ENCODE measurements around the gene ITGA7.
A peak's percentile ranks its signal among the peaks of the same experiment; 100 is the strongest.

Gene ITGA7

DNA sequence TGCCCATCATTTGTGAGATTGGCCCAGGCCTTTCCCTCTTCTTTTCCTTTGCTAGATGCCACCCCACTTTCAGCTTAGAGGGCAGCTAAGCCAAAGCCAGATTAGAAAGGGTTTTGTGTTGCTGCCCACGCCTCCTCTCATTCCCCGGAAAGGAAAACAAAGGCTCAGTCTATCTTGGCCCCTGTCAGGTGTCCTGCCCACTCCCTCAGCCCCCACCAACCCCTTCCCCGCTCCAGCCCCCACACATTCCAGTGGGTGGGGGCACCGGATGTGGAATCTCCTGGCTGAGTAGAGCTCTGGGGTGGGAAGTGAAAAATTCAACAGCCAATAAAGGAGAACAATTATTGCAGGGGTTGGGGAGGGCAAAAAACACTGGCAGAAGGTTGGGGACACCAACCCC lies 10.3 kb upstream of the ITGA7 start:
- DNase-seq: no peak

DNA sequence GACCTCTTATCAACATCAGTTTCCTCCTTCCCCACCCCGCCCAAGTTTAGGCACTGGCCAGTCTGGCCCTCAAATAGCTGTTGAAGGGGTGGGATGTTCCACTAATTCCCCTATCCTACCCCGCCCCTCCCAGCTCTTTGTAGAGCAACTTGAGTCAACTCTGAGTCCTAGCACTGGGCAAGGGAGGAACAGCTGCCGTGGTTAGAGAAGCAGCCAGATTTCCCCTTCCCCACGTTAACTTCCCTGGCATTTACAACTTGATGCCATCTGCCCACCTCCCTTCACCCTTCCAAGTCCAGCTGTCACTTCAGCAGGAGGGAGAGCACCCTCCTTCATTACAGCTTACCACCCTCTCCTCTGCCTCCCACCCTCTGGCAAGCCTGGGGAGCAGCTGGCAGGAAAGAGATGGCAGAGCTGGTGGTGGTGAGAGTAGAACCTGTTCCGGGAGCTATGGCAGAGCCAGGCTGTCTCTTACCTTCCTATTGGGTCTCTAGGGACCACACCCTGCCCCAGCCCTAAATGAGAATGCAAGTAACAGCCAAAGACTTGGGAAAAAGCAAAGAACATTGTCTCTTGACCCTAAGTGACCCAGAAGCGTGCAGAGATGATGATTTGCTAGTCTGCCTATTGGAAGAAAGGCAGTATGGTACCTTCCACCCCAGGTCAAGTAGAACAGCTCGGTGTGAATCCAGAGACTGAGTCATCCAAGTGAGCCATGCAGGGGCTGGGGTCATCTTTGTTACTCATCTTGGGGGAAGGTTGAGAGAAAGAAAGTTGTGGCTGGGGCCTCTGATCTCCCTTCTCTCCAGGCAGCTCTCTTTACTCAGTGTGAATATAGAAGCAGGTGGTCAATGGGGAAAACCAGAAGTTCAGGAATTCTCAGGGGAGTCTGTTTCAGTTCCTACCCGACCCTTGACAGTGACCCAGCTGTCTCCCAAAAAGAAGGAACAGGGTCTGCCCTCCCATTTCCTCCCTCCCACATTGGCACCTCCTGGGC lies 9.6 kb upstream of the ITGA7 start:
- DNase-seq: no peak

DNA sequence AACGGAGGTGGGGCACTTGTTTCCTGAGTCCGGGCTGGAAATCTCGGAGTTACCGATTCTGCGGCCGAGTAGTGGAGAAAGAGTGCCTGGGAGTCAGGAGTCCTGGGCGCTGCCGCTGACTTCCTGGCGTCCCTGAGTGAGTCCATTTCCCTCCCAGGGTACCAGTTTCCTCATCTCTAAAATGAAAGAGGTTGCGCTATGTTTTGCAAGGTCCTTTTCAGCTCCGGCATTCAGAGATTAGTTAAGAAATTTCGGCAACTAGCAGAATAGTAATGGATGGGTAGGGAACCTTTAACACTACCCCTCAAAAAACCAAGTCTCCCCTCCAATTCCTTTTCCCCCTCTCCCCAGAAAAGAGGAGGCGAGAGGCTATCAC lies 8.9 kb upstream of the ITGA7 start:
- DNase-seq: no peak

DNA sequence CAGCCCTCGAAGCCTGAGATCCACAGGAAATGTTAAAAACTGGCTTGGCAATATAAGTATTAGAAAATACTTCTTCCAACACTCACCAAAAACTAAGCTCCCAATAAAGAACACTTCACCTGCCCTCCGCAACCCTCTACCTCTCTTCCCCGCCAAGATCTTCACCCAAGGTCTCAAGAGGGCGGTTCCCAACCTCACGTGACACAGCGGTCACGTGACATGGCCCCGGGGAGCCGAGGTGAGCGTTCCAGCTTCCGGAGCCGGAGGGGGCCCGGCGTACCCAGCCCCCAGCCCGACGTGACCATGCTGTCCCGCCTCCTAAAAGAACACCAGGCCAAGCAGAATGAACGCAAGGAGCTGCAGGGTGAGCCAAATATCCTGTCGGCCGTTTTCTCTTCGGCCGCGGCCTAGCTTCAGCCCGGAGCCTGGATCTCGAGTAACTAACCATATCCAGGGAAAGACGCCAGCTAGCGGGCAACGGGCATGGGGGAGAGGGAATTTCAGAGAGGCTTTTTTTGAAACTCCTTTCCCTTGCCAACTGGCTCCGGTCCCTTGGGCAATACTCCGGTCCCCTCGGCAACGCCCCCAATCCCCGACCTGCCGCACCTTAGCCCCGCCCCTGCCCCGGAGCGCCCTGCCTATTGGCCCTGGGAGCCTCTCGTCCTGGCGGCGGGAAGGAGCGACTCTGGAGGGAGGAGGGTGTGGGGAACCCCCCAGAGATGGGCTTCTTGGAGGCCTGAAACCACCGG lies 8.3 kb upstream of the ITGA7 start, which contains the start of gene BLOC1S1:
Gene BLOC1S1 (plus strand): TSS at position 214 of the 749 bp plus-strand sequence. CDS start 6 bp downstream, at position 220.
- DNase-seq: peak; percentile 71 to 74

DNA sequence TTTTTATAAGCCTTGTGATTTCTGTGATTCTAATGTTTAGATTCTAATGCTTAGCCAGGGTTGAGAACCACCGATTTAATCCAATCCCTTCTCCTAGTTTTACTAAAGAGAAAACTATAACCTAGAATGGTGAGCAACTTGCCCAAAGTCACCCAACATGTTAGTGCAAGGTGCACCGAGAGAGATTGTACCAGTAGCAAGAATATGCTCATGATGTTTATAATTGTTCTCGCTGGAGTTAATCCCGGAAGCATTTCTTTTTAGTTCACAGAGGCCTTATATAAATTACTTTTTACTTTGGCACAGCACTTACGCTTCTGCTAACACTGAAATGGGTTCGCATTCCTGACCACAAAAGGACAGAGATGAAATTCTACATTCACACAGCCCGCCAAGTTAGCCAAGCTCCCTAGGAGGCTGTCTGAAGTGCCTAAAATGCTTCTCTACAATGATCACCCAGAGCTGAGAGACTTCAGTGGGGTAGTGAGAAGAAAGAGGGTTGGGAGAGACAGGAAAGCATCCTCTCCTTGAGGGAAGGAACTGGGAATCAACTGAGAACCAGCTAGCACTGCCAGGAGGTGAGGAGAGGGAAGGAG lies 7.6 kb upstream of the ITGA7 start:
- DNase-seq: no peak

DNA sequence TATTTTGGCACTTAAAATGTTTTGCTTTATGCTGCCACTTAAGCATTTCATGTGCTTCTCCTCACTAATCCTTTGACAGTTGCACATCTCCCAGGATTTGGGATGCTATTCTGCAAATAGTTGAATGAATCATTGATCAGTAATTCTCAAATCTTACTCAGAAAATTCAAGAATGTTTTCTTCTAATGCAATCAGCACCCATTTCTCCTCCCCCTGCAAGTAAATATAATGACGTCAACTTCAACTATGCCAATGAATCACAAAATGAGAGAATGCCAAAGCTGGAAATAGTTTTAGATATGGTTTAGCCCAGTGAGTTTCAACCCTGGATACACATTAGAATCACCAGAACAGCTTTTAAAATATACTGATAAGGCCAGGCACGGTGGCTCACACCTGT lies 6.0 kb upstream of the ITGA7 start:
- no peak for DNase-seq

DNA sequence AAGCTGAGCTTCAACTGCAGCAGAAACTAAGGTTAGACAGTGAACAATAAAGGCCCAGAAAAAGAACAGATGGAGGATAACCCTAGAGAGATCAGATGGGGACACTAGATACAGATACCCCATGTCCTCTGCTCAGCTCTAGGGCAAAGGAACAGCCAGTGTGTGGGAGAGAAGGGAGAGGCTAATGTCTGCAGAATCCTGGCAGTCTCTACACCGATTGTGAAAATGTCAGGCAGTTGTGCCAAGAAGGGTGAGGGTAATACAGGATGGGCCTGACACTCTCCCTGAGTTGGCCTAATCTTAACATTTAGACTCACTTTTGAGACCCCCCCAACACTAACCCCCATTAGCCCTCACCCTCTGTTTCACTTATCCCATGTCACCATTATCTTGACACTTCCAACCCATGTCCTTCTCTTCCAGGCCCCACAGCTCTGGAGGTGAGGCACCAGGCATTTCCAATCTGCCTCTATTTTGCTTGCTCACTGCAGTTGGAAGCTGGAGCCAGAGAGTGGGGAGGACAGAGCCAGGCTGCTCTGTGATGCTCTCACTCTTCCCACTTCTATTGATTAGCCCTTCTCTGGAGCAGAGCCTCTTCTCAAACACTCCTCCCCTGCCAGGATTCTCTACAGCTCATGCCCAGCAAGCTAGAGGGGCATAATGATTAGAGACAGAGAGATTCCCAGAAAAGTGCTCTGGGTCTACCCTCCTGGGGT lies 5.2 kb upstream of the ITGA7 start:
- DNase-seq: no peak

DNA sequence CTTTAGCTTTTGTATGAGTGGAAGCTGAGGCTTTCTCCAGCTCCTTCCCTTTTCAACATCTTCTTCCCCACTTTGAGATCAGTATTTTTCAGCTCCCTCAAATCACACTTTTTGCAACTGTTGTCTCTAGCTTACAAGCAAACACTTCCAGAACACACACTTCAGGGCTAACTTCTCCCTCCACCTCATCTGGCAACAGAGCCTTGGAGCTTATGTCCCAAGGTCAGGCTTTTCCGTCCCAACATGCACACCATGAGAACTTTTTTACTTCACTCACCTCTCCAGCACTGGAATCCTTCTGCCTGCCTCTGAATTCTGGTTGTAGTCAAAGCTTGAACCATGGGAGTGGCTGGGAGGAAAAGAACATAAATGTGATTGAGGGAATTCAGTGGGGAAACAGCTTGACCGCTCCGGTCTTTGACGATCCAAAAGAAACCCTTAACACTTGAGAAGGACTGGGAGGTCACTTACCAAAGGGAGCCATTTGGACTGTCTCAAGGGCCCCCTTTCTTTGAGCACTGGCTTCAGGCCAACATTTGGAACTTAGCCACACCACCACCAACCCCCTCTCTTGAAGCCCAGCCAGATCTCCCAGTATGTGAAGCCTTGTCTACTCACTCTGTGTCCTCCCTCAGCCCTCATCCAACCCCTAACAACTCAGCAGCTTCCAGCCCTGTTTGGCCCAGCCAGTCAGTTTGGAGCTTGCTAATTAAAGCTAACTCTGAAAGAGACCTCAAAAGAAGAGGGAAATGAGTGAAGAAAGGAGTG lies 4.3 kb upstream of the ITGA7 start:
- no peak for DNase-seq

DNA sequence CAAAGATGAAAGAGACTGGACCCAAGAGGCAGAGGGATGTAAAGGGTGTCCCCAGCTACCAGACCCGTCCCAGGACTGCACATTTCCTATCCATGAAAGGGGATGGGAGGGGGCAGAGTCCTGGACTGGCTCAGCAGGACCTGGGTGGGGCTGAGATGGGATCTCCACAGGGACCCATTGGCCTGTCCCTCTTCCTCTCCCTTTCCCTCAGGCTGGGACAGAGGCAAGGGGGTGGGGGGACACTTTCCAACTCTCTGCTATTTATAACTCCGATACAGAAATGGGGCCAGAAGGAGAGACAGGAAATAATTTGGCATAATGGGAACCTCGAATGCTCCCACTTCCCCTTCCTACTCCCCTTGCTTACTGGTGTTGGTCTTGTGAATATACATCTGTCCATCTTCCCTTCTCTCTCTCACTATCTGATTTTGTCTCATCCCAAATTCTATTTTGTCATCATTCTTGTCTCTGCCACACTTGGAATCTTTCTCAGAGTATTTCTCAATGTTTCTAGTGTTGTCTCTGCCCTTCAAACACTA lies 1.1 kb upstream of the ITGA7 start:
- no peak for DNase-seq

DNA sequence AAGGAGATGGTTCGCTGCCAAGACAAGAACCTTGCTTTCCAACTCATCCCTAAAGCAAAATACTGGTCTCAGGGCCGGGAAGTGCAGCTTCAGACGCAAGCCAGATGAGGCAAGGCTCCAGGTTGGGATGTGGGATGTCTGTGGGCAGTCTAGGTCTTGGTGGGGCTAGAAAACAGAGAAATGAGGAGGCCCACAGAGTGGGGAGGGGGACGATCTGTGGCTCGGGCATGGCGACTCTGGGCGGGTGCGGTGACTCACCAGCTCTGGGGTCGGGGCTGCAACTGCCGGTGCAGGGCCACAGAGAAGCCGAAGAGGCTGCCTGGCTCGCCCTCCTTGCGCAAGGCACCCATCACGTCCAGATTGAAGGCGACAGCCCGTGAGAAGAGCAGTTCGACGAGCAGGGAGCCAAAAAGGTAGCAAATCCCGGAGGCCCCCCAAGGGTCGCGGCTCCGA lies 459 bp downstream of the ITGA7 start:
- no peak for DNase-seq

DNA sequence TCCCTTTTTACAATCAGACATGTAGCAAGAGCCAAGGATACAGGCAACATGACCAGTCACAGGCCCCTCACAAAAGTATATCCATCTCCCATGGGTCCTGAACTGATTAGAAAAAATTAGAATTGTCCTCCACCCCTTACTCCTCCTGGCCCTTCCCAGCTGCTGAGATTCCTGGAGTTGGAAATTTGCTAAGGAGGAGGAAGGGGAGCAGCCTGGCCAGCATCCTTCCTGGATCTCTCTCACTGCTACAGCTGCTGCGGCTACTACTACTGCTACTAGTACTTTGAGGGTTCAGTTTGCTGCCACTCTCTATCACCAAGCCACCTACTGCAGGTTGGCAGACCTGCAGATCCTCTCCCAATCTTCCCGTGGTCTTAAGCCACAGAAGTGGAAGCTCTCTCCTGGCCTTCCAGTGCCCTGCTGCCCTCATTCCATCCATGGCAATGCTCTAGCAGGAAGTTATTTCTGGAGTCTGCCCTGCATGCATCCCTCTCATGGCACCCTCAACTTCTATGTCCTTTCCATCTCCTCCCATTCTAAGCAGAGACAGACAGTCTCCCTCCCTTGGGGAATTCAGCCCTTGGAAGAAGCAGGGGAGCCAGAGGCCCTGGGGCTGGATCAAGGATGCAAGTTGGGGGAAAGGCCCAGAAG lies 1.0 kb downstream of the ITGA7 start:
- DNase-seq: no peak

DNA sequence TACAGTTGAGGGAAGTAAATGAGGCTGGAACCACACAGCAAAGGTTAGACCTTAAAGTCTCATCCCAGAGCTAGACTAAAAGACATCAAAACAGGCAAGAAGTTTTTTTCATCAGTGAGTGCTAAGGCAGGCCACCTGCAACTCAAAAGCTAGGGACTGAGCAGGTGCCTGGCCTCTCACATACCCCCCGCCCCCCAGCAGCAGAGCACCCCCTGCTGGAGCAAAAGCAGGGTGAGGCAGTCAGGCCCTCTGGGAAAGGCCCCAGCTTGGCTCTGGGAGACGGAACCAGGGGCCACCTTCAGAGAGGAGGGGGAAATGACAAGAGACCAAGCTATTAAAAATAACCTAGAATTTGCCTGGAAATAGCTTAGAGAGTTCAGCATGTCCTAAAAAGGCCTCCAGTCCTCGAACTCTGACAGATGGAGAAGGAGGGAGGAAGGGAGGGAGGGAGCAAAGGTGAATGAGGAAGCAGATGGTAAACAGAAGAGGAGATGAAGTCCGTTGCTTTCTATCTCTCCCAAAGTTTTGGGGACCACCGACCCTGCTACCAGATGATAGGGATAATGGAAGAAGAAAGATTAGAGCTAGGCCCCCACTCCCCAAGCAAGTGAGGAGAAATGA lies 1.8 kb downstream of the ITGA7 start:
- DNase-seq: no peak

DNA sequence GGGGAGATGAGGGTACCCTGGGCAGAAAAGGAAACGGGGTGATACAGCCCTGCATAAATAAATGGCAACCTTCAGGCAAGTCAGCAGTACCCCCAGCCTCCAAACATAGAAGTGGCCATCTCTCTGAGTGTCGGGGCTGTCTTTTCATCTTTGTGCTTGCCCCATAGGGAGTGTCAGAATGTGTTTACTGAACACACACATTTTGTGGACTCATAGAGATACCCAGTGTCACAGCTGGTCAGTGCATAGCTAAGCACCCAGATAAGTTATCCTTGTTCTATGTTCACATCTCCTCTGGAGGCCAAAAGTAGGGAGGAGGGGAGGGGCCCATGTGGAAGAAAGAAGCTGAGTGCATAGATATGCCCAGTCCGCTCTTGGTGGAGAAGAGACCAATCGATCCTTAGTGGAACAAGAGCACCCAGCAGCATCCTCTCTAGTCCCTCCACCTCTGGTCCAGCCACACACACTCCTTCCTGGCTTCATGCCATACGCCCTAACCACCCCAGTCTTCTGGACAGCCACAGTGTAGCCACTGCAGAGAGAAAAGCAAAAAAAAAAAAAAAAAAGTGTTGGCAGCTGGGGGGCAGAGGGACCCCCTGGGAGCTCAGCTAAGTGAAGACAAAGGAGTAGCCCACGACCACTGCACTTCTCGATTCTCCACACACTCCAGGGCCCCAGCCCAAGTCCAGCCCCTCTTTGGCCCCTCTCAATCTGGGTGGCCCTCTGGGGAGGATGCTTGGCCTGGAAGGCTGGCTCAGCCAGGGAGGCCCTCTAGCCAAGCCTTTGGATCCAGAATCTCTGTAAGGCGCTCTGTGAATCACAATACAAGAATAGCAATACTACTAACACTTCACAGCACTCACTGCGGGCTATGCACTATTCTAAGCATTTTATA lies 2.6 kb downstream of the ITGA7 start:
- DNase-seq: no peak

DNA sequence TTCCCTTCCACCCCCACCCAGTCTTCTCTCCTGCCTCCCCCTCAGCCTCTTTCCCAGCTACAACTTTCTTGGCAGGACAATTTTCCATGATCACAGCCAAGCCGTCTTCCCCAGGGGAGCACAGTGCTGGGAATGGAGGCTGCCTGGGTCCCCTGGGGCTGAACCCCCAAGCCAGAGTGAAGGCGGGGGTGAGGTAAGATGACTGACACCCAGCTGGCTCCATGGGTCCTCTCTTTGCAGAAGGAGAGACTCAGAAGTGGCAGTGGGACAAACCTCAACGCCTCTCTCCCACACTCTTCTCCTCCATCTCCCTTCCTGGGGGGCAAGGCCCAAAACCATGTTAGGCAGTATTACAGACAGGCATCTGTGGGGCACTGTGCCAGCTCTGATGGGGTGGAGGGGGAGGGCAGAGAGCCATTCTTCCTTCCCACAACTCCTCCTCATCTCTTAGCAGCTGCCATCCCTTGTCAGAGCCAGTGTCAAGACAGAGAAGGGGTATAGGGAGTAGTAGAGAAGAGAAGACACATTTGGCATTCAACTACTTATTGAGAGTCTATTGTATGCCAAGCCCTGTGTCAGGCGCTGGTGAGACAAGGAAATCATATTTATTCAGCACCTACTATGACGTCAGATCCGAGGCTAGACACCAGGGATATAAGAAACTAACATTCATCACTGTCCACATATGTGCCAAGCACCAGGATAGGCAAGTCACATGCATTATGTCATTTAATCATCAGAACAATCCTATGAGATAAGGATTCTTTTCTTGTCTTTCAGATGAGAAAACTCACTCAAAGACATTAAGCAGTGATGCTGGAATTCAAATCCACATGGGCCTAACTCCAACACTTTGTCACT lies 3.6 kb downstream of the ITGA7 start:
- no peak for DNase-seq

DNA sequence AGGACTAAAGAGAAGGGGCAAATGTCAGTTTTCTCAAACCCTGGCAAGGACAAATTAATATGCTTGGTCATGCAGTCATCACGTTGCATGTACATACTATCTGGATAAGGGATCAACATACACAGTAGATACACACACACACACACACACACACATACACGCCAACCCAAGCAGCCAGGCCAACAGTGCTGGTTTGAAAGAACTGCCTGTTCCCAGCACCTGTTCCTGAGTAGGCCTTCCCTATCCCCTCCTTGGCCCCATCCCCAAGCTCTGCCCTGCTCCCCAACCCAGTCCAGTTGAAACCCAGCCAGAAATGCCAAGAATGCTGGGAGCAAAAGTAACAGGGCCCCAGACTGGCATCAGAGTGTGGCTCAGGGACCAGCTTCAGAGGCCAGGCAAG lies 4.4 kb downstream of the ITGA7 start:
- no peak for DNase-seq

DNA sequence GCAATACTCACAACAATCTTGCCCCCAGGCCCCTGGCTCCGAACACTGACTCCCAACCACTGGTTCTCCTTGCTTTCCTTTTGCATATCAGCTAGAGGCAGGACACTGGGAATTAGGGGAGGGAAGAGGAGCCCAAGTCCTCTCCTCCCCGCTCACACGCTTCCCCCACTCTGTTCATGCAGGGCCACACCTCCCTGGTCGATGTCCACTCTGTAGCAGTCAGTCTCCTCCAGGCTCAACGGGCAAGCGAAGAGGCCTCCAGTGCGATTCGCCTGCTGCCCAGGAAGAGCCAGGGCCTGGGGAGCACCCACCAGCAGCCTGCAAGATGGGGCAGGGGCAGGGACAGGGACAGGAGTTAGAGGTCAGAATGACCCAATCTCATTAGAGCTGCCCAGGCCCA lies 4.8 kb downstream of the ITGA7 start:
- no peak for DNase-seq

DNA sequence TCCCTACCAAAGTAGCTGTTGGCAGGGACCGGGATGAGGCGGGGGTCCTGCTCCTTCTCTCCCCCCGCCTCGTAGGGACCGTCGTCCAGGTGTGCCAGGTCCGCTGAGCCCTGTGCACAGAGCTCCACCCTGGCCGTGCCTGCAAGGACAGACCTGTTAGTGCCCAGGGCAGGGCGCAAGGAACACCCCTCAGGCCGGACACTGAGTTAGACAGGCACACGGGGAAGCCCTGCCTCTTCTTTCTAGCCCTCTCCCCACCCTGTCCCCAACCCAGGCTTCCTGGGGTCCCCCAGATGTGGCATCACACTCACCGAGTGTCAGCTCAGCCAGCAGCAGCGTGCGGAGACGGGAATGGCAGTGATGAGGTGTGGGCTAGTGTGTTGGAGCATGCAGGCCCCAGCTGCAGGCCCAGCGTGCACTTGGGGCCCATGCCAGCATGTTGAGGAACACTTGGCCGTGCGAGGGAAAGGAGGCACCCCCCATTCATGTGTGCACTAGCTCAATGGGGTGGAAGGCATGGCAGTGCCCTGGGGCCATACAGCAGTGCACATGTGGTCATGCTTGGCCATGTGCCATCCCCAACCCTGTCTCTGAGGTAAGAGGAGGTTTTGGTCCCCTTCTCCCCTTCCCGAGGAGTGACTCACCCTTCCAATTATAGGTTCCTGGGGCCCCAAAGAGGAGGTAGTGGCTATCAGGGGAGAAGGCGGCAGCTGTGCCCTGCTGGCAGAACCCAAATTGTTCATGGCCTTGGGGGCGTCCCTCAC lies 7.3 kb downstream of the ITGA7 start:
- DNase-seq: no peak
